Measurements from ENCODE around the gene LIMCH1.

DNA sequence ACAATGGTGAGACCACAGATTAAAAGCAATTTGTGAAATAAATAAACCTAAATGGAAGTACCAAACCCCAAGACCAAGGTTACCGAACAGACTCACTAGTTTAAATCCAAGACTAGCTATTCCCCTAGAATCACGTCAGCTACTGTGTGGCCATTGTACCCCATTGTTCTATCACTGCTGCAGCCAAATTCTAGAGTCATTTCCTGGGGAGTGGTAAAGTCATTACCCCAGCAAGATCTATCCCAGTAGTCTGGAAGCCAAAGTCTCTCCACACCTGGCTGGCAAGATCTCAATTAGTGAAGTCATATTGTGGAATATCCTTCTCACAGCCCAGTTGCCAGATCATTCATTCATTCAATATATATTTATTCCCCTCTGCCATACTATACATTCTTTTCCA lies 143.1 kb downstream of the LIMCH1 start:
- TF ChIP-seq SIX5 (IDR thresholded peaks at IDR 0.05; ENCODE audit: low read depth, low read length) (no peak), SIN3A (conservative IDR thresholded peaks at IDR 0.05 in 1 of 2, IDR thresholded peaks at IDR 0.05 in 1 of 2; ENCODE audit: low read depth in 1 of 2, low read length in 2 of 2) (no peak), CEBPB (IDR thresholded peaks at IDR 0.05; ENCODE audit: low read depth, low read length) (no peak), RAD21 (IDR thresholded peaks at IDR 0.05 in 1 of 2, conservative IDR thresholded peaks at IDR 0.05 in 1 of 2; ENCODE audit: low read depth in 2 of 2, low read length in 2 of 2) (no peak), EZH2 (IDR thresholded peaks at IDR 0.05; ENCODE audit: low read depth, low read length, severe bottlenecking) (no peak), POLR2AphosphoS5 (IDR thresholded peaks at IDR 0.05; ENCODE audit: low read depth, low read length) (no peak), POLR2A (IDR thresholded peaks at IDR 0.05; ENCODE audit: control extremely low read depth in 1 of 2, low read depth in 2 of 2, low read length in 2 of 2) (no peak)
- TF ChIP-seq, protein P1, sequence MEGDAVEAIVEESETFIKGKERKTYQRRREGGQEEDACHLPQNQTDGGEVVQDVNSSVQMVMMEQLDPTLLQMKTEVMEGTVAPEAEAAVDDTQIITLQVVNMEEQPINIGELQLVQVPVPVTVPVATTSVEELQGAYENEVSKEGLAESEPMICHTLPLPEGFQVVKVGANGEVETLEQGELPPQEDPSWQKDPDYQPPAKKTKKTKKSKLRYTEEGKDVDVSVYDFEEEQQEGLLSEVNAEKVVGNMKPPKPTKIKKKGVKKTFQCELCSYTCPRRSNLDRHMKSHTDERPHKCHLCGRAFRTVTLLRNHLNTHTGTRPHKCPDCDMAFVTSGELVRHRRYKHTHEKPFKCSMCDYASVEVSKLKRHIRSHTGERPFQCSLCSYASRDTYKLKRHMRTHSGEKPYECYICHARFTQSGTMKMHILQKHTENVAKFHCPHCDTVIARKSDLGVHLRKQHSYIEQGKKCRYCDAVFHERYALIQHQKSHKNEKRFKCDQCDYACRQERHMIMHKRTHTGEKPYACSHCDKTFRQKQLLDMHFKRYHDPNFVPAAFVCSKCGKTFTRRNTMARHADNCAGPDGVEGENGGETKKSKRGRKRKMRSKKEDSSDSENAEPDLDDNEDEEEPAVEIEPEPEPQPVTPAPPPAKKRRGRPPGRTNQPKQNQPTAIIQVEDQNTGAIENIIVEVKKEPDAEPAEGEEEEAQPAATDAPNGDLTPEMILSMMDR (IDR thresholded peaks at IDR 0.05; ENCODE audit: control extremely low read depth in 1 of 3, insufficient read depth in 1 of 3, low read depth in 1 of 3, low read length in 3 of 3): no peak
